HG03066 (cell line): ENCODE measurements around the gene NGEF.
"Not testable (repeated sequence)": the region's sequence is repeated elsewhere in the genome, so short reads cannot be mapped to it uniquely, and the experiment has no call there.

Experiments
- ATAC-seq: cut with Tn5 transposase; IDR thresholded peaks from one replicate; pipeline ENCODE4 v1.9.1; 2021; ENCODE audit warnings: low read depth; ENCODE audit not compliant: unreplicated experiment

The NGEF gene

DNA sequence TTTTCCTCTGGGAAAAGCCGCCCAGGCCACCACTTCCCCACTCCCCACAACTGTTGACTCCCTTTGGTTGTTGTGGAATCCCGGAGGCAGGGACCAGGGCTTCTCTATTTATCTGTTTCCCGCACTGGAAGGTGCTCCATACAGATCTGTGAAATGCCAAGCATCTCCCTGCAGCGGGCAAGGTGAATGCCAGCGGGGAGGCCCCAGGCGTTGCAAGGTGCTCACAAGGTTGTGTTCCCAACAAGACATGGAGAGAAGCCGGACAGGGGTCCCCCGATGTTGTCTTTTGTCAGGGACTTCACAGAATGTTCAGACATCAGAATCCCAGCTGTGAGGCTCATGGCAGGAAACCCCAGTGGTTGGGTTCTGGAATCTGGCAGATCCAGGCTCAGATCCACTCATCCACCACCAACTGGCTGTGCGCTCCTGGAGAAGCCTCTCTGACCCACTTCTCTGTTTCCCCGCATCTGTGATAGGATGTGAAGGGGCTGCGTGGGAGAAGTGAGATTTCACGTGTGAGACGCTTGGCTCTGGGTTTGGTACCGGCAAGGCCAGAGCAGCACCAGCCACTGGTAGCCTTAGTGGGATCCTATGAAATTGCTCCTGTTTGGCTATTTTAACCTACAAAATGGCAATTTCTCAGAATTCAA is 10.8 kb upstream of the NGEF start:
- ATAC-seq: no peak

DNA sequence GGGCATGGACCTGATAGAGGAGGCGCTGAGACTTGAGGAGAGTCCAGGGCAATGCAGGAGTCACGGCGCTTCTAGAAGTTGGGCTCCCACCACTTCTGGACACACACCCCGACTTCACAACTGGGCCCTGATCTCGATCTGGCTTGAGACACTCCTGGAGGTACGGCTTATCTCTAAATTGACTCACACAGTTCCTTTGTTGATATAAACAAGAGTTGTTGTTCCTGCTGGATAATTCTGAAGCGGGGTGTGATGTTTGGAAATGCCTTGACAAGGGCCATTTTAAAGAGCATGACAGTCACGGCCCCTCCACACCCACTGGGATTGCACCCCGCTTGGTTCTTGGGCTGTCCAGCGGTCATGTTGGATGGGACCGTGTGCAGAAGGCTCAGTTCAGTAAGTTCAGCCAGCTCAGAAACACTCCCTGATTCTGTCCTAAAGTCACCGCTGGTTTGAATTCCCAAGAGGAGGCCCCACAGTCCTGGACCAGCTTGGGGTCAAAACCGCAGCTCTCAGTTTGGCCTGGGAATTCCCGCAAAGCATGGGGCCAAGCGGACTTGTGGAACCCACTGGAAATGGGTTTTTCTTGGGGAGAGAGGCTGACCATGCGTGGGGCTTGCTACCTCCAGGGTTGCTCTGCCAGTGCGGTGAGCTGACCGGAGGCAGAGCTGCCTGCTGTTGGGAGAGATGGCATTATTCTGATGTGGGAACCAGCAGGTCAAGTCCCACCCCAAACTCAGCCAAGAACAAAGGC is 10.1 kb upstream of the NGEF start:
- ATAC-seq: no peak

DNA sequence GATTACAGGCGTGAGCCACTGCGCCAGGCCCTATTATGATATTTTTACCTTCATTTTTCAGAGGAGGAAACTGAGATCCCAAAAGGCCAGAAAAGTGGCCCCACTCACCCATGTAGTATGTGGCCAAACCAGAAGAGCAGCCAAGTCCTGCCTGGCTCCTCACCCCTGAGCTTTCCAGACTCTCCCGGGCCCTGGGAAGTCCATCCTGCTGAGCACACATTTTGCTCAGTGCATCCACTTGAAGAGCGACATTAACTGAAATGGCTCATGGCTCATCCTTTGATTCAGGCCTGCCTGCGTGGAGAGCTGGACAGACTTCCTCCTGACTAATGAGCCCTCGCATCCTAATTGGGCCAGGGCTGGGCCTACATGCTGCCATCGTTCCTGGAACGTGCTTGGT is 9.5 kb upstream of the NGEF start:
- no peak for ATAC-seq

DNA sequence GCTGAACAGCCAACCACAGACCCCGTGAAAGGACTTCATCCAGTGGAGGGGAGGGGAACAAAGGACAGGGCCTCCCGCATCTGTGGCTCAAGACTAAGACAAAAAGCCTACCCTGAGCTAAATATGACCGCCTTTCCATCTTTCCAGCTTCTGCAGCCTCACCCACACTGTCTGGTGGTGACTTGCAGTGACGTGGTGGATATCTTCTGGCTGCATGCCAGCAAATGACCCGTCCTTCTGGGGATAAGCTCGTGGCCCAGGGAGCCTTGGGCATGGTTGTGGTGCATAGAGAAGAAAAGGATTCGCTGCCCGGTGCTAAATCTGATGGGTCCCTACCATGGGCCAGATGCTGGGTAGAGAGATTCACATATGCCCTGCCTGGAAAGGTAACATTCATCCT is 8.7 kb upstream of the NGEF start:
- ATAC-seq: no peak

DNA sequence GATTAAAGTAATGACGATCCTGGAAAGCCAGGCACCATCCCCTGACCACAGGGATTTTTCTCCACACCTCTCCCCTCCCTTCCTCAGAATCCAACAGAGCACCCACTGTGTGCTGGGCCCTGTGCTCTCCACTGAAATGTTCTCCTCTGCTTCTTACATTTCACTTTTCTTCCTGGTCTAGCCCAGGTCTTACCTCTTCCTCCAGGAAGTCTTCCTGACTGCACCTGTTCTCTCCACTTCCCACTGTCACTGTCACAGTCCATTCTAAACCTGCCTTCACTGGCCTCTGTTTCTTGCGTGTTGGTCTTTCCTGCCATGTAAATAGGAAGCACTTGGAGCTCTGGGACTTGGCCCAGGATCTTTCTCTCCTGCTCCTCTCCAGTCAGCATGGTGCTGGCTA is 7.4 kb upstream of the NGEF start:
- ATAC-seq: no peak

DNA sequence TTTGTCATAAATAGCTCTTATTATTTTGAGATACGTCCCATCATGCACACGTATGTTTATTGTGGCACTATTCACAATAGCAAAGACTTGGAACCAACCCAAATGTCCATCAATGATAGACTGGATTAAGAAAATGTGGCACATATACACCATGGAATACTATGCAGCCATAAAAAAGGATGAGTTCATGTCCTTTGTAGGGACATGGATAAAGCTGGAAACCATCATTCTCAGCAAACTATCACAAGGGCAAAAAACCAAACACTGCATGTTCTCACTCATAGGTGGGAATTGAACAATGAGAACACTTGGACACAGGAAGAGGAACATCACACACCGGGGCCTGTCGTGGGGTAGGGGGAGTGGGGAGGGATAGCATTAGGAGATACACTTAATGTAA is 6.6 kb upstream of the NGEF start:
- ATAC-seq: not testable (repeated sequence)

DNA sequence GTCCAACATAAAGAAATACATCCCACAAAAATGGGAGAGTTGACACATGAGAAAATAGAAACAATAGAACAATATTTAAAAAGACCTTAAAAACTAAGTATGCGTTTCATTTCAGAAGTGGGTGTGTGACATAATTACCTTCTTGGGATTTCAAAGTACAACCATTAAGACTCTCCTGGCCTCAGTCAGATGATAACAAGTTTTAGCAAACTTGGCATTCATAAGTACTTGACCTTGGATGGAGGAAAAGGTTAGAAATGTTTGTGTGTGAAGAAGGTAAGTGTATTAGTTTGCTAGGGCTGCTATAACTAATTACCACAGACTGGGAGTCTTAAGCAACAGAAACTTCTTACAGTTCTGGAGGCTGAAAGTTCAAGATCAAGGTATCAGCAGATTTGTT is 4.9 kb upstream of the NGEF start:
- no peak for ATAC-seq

DNA sequence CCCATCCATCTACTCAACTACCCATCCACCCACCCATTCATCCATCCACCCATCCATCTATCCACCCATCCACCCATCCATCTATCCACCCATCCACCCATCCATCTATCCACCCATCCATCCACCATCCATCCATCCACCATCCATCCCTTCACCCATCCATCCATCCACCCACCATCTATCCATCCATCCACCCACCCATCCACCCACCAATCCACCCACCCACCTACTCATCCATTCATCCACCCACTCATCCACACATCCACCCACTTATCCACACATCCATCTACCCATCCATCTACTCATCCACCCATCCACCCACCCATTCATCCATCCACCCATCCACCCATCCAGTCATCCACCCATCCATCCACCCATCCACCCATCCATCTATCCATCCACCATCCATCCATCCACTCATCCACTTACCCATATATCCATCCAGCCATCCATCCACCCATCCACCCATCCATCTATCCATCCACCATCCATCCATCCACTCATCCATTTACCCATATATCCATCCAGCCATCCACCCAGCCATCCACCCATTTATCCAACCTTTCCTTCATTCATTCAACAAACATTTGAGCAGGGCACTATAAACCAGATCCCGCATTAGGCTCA is 2.1 kb upstream of the NGEF start:
- ATAC-seq: no peak

DNA sequence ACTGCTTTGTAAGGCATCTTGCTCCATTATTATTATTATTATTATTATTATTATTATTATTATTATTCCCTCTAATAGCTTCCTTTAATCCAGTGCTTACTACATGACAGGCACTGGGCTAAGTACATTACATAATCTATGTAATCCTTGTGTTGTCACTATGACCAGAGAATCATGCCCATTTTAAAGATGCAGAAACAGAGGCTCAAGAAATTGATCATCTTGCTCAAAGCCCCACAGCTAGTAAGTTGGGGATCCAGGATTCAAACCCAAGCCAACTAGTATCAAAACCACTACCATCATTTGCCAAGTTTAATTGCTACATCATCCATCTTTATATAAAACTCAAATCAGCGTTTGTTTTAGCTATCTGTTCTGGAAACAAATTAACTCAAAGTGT is 594 bp upstream of the NGEF start:
- no peak for ATAC-seq

DNA sequence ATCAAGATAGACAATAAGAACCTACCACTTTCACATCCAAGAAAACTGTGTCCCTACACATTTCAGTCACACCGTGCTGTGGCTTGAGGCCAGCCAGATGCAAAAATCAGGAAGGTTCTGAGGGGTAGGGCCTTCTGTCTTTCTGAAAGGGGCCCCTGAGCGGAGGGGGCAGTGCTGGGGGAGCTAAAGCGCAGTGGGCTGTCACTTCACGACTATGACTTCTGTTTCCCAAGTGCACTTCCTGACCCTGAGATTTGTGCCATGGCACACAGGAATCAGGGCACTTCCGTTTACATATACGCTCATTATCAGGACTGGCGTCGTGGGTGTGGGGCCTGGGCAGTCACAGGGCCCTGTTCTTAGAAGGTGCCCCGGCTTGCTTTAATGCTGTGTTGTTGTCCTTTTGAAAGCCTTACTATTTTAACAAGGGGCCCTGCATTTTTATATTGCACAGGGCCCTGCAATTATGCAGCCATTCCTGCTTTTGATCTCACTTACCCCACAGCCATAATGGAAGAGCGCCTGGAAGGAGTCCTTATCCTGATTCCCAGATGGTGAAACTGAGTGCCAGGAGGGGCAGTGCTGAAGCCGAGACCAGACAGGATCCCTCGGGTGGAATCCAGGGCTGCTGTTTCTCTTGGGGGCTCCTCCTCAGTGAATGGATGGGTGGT is 620 bp downstream of the NGEF start:
- ATAC-seq: no peak

DNA sequence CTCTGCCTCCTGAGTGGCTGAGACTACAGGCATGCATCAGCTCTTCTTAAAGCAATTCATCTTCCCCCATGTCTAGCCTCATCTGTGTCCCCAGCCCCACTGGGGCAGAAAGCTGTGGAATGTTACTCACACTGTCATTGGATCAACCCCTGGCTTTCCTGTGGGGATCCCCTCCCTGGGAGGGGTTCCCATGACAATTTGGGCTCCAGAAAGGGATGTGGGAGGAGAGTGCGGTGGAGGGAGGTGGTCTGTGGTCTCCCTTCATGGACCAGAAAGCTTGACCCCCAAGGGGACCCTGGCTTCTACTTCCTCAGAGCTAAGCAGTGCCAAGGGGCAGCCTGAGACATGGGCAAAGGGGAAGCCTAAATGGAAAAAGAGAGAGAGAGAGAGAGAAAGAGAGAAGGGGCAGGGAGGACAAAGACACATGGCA is 1.3 kb downstream of the NGEF start:
- ATAC-seq: no peak

DNA sequence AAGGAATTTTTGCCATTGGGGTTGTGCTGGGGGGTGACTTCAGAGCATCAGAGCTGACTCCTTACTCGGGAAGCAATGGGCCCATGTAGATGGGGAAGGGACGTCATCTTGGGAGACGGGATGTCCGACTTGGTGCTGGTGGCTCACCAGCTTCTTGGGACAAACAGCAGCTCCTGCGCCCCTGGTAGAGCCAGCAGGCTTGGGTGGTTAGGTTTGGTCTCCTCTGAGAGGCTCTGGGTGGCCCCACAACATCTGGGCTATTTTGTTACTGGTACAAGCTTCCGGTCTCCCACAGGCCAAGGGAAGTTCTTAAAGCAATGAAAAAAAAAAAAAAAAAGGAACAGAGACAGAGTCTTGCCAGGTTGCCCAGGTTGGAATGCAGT is 1.8 kb downstream of the NGEF start:
- ATAC-seq: no peak

DNA sequence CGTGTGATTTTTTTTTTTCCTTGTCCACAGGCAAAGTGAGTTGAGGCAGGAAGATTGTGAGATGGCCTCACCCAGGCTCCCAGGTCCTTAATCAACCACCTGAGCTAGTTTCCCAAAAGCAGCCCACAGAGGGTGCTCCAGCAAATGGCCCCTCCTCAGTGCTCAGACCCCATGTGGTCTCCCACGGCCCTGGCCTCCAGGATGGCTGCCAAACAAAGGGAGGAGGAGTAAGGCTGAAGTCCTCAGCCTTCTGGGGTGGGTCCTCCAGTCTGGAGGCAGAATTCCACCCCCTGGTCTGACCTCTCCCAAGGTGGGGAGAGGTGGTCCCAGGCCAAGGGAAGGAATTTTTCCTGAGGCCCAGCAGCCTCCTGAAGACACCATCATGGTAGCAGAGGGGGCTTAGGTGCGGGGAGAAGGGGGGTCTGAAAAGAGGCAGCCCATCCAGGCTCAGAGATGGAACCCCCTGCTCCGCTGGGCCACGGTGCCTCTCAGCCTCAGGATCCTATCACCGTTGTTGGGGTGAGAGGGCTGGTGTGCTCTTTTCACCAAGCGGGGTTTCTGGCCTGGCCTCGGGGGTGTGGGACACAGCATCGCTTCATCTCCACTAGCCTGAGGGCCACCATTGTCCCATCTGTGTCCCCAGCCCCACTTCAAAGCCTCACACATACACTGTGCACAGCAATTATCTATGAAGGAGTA is 2.3 kb downstream of the NGEF start:
- ATAC-seq: no peak

DNA sequence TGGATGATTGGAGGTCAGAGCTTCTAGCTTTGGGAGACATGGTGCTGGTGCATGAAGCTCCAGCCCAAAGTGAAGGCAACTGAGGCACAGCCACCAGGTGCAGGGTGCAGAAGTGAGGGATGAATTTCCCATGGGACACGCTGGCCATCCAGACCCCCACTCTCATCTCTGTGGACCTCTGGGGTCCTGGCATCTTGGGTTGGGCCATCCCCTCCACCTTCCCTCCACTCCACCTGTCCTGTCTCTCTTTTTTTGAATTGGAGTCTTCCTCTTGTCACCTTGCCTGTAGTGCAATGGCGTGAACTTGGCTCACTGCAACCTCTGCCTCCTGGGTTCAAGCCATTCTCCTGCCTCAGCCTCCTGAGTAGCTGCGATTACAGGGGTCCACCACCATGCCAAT is 3.4 kb downstream of the NGEF start:
- no peak for ATAC-seq

DNA sequence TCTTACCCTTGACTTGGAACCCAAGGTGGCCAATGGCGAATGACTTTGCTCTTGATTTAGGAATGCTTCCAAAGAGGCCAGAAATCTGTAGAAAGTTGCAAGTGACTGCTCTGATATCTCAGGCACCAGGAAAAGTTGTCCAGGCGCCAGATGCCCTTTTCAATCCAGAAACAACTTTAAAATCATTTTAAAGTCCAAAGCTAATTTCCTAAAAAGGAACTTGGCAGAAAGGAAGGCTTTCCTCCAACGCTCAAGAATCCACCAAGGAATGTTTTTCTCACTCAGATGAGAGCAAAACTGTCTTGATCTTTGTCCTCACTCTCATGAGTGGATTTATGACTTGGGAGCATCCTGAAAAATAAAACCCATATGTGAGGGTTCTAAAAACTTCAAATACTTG is 5.3 kb downstream of the NGEF start:
- no peak for ATAC-seq

DNA sequence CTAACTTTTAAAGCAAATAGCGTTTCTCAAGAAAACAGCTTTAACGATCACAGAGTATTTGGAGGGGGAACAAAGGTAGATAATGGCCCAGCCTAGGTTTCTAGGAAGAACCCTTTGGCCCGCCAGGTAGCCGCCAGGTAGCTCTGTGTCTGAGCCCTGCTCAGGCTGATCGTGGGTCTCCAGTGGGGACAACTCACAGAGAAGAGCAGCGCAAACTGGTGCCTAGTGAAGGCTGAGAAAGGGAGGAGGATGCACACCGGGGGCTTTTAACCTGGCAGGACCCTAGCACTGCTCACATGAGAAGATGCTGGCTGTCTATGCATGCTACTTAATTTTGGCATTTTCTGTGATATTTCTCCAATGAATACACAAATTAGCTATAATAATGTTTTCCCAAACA is 5.8 kb downstream of the NGEF start:
- no peak for ATAC-seq

DNA sequence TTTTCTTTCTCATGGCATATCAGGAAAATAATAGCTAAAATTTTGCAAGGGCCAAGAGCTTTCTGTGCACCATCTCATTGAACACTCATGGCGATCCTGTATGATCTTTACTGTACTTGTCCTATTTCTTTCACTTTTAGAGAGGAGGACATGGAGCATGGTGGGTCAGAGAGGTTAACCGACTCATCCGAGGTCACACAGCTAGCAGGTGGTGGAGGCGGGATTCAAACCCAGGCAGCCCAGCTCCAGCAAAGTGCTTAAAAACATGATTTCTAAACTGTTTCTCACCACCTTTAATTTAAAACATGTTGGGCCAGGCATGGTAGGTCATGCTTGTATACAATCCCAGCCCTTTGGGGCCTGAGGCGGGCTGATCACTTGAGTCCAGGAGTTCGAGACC is 6.4 kb downstream of the NGEF start:
- no peak for ATAC-seq

DNA sequence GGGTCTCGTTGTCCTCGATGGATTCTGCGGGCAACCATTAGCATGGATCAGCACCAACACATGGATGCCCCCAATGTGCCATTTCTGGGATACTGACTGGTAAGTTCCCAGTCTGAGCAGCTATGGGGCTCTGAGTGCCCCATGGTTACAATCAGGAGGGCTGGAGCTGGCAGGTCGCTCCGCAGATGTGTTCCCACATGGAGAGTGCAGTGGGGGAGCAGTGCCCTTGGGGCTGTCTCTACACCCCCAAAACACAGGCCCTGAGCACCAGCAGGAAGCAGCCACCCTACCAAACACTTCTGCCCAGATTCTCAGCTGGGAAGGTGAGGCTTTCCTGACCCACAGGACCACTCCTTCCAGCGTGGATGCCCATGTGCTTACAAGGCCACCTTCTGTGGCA is 8.0 kb downstream of the NGEF start:
- no peak for ATAC-seq

DNA sequence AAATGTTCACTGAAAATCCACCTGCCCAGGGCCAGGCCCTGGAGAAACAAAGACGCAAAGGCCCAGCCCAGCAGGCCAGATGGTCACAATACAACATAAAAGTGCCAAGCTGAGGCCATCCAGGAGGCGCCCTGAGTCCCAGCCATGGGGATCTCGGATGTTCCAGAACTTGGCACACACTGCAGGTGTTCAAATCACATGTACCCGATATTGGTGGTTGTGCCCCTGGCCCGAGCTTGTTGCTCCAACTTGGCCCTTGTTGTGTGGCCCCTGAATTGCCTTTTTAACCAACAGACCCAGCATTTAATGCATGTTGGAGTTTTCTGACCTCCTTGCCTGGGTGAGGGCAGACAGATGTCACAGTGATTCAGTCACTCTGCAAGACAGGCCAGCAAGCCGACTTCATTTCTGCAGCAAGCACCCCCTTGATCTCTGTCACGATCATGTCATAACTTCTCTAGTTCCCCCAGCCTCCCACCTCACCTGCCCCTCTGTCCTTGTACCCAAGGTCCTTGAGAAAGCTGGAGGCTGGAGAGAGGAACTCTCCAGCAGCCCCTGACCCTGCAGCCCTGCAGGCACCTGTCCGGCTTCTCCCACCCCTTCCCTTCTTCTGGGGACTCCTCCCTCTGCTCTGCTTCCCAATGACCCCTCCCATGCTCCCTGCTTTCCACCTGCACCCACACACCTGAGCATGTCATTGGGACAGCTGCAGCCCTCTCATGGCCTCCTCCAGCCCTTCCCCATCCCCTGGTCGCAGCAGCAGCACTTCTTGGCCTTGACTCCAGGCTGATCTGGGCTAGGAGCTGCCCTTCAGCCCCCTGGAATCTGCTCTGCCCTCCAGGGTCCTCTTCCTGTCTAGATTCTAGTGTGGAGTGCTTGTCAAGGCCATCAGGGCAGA is 9.1 kb downstream of the NGEF start:
- ATAC-seq: no peak
